NCI-H128 (cell line): ENCODE results near the gene CENPU.
"Not testable (repeated sequence)": the region's sequence is repeated elsewhere in the genome, so short reads cannot be mapped to it uniquely, and the experiment has no call there.

Experiments used
- DNase-seq: peaks from one replicate; lab custom pipeline; 2025; ENCODE audit not compliant: unreplicated experiment; lab: John Stamatoyannopoulos, UW

Gene CENPU

GRCh38 chr4:184668511-184669114 lies 65.3 kb downstream of the CENPU start:
- no peak for DNase-seq

GRCh38 chr4:184668096-184668495 lies 65.8 kb downstream of the CENPU start:
- DNase-seq, result no peak

- no peak for DNase-seq
These were observed 67.2 kb downstream of the CENPU start for GRCh38 chr4:184666670-184667069.

- DNase-seq, result no peak
These were observed 69.3 kb downstream of the CENPU start for GRCh38 chr4:184664445-184665210.

- DNase-seq, result no peak
These were observed 71.7 kb downstream of the CENPU start for GRCh38 chr4:184662236-184662635.

- DNase-seq, result no peak
These were observed 72.9 kb downstream of the CENPU start for GRCh38 chr4:184660978-184661377.

GRCh38 chr4:184657820-184658219 lies 76.1 kb downstream of the CENPU start:
- DNase-seq, result not testable (repeated sequence)

GRCh38 chr4:184657144-184657543 lies 76.8 kb downstream of the CENPU start:
- no peak for DNase-seq

- DNase-seq, result no peak
These were observed 77.7 kb downstream of the CENPU start for GRCh38 chr4:184655889-184656869.

GRCh38 chr4:184653650-184654049 lies 80.2 kb downstream of the CENPU start:
- no peak for DNase-seq

- not testable (repeated sequence) for DNase-seq
These were observed 81.2 kb downstream of the CENPU start for GRCh38 chr4:184652681-184653080.

GRCh38 chr4:184651899-184652298 lies 82.0 kb downstream of the CENPU start:
- no peak for DNase-seq

- DNase-seq, result no peak
These were observed 83.7 kb downstream of the CENPU start for GRCh38 chr4:184649971-184650855.

- DNase-seq, result peak; percentile 78
These were observed 84.6 kb downstream of the CENPU start, which contains the start of the genes CASP3 and PRIMPOL for GRCh38 chr4:184649026-184649970. Gene CASP3 (minus strand): TSS chr4:184649447. CDS start chr4:184638453, 10,994 bp downstream. Gene PRIMPOL (plus strand): TSS chr4:184649738. CDS start chr4:184657141, 7,403 bp downstream.

- no peak for DNase-seq
These were observed 85.4 kb downstream of the CENPU start for GRCh38 chr4:184648313-184649025.

GRCh38 chr4:184648054-184648312 lies 85.9 kb downstream of the CENPU start:
- DNase-seq, result no peak

- no peak for DNase-seq
These were observed 86.4 kb downstream of the CENPU start for GRCh38 chr4:184647266-184648053.
